Kidney tubule cell (primary cell): ENCODE results near the gene TRIP10.

Experiments
- DNase-seq: peaks from one replicate; pipeline ENCODE4 v3.0.0-alpha.2; 2018; ENCODE audit warnings: low spot score

The TRIP10 gene

DNA sequence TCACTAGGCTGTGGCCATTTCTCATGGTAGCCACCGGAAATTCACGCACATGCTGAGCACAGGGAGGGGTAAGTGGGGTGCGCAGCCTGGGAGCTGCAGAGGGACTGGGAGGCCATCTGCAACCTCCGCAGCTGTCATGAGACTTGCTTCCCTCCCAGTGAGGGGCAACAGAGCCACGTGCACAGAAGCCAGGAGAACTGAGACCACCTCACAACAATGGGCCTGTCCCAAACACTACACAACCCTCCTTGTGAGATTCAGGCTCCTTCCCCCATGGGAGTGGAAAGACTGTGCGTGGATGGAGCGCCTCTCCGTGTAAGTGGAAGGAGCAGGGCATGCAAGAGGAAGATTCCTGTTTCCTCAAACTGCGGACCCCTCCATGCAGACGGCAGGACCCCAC, 27.9 kb upstream of the TRIP10 start:
- DNase-seq: no peak

DNA sequence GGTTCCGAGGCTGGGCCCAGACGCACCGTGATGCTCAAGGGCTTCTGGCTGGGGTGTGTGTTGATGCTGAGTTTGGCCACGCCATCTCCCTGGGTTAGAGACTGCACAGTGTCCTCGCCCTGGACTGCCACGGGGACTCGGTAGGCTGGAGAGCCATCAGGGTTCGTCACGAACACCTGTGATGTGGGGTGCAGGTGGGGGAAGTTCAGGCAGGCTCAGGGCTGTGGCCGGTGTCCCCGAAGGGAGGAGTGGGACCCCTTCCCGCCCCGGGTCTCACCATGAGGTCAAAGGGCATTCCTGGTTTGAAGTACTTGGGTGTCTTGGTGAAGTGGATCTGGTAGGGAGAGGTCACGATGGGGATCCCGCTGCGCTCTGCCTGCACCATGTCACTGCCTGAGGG, 27.2 kb upstream of the TRIP10 start:
- DNase-seq: no peak

DNA sequence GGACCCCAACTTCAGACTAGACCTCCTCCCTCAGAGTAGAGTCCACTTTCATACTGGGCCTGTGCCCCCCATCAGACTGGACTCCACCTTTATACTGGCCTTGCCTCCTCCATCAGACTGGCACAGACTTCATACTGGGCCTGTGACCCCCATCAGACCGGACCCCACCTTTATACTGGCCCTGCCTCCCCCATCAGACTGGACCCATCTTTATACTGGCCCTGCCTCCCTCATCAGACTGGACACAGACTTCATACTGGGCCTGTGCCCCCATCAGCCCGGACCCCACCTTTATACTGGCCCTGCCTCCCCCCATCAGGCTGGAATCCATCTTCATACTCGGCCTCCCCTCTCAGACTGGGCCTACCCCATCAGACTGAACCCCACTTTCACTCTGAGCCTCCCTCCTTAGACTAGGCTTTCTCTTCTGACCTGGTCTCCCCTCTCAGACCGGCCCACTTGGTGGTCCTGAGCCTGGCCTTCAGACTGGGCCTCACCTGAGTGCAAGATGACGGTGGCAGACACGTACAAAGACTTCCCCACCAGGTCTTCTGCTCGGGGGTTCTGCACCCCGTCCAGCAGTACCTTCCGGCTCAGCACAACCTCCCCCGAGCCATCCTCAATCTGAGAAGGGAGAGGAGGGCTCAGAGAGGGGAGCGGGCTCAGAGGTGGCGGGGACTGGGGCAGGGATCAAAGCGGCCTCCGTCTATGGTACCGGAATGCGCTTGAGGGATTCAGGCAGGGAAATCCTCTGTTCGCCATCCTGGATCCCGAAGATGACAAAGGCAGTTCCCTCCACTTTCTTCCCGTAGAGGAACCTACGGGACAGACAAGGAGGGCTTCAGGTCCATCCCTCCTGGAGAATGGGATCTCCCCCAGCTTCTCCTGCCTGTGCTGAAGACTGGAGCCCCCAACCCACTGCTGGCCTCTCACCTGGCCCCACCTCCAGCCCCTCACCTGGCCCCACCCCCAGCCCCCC, 26.5 kb upstream of the TRIP10 start:
- no peak for DNase-seq

DNA sequence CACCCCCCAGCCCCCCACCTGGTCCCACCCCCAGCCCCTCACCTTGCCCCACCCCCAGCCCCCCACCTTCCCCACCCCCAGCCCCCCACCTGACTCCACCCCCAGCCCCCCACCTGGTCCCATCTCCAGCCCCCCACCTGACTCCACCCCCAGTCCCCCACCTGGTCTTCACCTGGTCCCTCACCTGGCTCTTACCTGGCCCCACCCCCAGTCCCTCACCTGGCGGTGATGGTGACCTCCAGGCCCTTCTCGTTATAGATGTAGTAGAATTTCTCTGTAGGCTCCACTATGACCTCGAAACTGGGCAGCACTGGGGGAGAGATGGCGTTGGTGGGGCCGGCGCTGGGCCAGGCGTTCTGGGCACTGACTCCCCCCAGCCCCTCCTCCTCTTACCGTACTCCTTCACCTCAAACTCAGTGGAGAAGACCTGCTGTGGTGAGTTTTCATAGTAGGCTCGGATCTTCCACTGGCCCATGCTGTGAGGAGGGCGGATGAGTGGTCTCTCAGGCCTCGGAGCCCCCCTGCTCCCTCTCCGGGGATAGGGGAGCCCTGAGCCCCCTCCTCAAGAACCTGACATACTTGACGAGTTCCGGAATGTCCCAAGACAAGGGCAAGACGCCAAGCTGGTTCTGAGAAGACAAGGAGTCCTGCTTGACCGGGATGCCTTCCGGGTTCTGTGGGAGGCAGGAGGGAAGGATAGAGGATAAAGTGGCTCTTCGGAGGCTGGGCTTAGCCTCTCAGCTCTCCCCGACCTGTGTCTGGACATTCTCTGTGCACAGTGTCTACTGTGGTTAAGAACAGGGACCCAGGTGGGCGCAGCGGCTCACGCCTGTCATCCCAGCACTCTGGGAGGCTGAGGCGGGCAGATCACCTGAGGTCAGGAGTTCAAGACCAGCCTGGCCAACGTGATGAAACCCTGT, 25.4 kb upstream of the TRIP10 start:
- DNase-seq: no peak

DNA sequence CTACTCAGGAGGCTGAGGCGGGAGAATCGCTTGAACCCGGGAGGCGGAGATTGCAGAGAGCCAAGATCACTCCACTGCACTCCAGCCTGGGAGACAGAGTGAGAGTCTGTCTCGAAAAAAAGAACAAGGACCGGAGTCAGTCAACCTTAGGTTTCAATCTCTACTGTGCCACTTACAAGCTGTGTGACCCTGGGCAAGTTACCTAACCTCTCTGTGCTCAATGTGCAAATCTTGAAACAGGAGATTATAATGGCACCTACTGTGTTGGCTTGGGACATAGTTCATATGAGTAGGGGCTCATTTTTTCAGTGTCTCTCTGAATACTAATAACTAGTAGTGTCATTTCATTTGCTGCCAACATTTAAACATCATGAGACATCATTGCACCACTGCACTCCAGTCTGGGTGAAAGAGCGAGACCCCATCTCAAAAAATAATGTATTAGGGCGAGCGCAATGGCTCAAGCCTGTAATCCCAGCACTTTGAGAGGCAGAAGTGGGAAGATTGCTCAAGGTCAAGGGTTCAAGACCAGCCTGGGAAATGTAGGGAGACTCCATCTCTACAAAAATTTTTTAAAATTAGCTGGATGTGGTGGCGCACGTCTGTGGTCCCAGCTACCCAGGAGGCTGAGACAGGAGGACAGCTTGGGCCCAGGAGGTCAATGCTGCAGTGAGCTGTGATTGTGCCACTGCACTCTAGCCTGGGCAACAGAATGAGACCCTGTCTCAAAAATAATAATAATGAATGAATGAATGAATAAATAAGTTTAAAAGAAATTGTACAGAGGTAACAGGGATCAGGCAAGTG, 24.5 kb upstream of the TRIP10 start:
- DNase-seq: no peak

DNA sequence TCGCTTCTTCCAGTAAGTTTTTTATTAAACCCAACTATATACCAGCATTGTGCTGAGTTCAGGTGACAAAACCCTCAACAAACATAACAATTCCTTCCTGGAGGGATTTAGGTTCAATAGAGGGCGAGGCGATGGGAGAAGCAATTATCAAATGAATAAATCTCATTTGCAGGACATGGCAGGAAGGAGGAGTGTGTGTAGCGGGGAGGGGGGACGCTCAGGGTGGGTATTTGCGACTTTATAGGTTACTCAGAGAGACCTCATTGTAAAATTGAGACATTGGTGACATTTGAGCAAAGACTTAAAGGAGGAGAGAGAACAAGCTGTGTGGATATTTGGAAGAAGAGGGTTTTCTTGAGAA, 22.9 kb upstream of the TRIP10 start:
- no peak for DNase-seq

DNA sequence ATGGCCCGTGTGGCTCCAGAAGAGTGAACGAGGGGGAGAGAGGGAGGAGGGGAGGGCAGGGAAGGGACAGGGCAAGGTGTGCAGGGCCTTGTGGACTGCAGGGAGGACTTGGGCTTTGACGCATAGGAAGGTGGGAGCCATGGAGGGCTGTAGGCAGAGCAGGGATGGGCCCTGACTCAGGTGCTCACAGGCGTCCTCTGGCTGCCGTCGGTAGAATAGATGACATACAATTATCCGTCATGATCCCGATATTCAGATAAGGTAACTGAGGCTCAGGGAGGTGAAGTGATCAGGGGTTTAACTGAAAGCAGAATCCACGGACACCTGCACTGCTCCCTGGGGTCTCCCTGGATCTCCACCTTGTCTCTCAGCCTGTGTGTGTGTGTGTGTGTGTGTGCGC, 22.4 kb upstream of the TRIP10 start:
- no peak for DNase-seq

DNA sequence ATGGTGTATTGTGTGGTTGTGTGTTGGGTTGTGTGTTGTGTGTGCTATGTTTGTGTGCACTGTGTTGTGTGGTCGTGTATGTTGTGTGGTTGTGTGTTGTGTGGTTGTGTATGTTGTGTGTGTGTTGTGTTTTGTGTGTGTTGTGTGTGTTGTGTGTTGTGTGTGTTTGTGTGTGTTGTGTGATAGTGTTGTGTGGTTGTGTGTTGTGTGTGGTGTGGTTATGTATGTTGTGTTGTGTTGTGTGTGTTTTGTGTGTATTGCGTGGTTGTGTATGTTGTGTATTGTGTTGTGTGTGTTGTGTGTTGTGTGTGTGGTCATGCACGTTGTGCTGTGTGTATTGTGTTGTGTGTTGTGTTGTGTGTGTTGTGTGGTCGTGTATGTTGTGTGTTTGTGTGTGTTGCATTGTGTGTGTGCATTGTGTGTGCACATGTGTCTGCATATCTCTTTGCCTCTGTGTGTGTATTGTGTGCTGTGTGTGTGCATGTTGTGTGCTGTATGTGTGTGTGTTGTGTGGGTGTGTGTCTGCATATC, 22.0 kb upstream of the TRIP10 start:
- no peak for DNase-seq

DNA sequence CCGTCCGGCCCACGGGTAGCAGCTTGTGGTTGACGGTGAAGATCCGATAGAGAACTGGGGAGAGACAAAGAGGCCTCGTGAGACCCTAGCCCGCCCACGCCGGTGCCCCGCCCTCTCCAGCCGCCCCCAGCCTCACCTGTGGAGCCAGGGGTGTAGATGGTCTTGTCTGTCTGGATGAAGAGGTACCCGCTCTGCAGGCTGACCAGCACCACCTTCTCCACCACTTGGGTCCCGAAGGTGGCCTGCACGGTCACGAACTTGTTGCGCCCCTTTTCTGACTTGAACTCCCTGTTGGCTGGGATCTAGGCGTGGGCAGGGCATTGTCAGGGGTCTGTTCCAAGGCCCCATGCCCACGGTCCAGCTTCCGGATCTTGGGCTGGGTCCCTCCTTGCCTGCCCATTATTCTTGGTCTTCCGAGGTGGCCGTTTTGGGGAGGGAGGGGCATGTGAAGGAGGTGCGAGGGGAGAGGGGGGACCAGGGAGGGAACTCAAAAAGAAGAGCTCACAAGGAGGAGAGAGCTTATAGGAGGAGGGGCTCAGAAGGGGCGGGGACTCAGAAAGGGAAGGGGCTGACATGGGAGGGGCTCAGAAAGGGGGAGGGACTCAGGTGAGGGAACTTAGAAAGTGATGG, 21.3 kb upstream of the TRIP10 start:
- DNase-seq: no peak

DNA sequence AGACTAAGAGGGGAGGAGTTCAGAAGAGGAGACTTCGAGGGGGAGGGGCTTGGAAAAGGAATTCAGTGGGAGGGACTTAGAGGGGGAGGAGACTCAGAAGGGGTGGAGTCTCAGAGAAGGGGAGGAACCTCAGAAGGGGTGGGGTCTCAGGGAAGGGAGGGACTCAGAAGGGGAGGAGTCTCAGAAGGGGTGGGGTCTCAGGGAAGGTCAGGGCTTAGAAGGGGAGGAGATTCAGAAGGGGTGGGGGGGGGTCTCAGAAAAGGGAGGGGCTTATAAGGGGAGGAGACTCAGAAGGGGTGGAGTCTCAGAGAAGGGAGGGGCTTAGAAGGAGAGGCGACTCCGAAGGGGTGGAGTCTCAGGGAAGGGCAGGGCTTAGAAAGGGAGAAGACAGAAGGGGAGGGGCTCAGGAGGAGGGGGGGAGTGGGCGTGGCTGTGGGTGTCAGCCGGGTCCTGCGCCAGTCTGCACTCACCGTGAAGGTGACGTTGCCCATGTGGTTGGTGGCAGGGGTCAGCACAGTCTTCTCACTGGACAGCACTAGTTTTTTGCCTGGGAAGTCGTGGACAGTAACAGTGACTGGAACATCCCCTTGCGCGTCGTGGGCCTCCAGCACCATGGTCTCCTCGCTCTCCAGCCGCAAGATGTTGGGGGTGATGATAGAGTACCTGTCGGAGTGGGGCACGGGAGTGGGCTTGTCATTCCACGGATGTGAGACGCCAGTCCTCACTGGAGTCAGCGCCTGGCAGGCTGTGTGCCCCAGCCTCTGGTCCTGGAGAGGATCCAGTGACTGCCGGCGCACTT, 20.5 kb upstream of the TRIP10 start:
- DNase-seq: no peak

DNA sequence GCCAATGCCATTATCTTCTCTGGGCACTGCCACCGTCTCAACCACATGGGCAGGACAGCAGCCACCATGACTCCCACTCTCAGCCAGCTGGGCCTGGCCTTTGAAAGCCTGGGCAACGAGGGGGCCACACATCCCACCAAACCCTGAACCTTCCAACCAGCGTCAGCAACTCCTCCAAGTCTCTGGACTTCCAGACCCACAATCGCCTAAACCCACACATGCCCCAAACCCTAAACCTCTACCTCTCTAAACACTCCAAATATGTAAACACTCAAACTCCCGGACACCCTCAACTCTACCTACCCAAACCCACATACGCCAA, 20.0 kb upstream of the TRIP10 start:
- no peak for DNase-seq

DNA sequence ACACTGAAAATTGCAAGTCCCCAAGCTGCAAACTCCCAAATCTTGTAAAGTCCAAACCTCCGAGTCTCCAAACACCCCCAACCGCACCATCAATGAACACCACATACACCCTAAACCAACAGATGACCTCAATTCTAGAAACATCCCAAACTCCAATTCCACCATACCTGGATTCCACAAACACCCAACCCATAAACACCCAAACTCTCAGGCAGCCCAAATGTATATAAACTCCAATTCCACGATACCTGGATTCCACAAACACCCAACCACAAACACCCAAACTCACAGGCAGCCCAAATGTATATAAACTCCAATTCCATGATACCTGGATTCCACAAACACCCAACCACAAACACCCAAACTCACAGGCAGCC, 19.5 kb upstream of the TRIP10 start:
- no peak for DNase-seq

DNA sequence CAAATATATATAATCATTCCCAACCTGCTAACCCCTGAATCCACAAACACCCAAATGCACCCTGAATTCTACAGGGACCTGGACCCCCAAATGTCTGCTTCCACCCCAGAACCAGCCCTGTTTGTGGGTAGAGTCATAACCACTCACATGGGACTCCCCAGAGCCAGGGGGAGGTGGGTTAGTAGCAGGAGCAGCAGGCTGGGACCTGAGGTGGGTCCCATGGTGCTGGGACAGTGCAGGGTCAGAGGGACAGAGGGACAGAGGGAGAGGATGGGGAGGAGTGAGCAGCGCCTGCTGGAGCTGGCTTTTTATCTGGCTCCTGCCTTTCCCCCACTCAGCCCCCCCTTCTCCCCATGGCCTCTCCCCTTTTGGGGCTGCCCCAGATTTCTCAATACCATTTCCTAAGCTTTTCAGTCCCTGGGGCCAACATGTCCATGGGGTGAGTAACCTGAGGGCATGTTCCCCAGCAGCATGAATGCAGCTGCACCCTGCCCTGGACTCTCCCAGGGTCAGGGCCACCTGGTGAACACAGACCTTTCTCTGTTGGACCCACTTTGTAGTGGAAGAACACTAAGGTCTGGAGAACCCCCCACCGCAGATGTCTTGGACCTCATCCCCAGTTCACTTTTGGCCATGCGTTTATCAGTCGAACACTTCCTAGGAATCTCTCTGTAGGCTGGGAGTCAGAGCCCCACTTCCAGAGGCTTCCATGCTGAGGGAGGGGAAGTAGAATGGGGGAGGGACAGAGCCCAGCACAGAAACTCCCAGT, 18.9 kb upstream of the TRIP10 start, which contains the start of gene C3:
Gene C3 (minus strand): TSS at position 282 of the 769 bp plus-strand sequence. CDS start 61 bp downstream, at position 221.
- peak; percentile 79 for DNase-seq

DNA sequence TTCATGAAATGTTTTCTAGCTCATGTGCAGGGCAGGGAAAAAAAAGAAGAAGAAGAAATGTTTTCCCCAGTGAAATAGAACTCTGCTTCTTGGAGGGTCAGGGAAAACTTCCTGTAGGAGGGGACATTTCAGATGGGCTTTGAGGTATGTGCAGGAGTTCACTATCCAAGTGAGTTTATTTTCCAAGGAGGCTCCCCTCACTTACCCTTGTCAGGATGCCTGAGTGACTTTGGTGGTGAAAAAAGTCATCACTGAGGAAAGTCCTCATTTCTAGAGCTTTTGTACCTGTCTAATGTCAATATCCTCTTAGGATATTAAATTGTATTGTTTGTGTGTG, 18.4 kb upstream of the TRIP10 start:
- DNase-seq: no peak

DNA sequence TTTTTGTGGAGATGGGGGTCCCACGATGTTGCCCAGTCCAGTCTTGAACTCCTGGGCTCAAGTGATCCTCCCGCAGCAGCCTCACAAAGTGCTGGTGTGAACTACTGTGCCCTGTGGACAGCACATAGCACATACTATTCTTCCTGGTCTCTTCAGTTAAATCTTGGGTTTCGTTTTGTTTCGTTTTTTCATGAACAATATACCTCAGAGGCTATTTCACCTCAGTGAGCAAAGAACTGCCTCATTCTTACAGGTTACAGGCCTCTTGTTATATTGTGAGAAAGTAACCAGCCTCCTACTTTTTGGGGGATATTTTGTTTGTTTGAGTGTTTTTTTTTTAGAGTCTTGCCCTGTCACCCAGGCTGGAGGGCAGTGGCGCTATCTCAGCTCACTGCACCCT, 17.7 kb upstream of the TRIP10 start:
- peak; percentile 66 for DNase-seq

DNA sequence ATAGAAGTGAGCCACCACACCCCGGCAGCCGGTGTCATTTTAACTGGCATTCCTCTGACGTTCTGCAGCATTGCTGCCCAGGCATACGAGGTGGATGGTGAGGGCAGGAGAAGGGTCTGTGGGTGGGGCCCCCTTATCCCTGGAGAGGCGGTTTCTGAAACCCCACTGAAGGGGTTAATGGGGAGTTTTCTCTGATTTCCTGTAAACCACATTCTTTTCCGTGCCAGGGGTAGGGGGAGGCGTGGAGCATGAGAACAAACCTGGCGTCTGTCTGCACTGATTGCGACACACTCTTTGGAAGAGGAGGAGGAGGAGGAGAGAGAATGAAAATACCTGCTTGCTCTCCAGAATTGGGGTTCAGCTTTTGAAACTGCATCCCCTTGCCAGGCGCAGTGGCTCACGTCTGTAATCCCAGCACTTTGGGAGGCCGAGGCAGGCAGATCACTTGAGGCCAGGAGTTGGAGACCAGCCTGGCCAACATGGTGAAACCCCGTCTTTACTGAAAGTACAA, 16.3 kb upstream of the TRIP10 start:
- peak; percentile 58 for DNase-seq

DNA sequence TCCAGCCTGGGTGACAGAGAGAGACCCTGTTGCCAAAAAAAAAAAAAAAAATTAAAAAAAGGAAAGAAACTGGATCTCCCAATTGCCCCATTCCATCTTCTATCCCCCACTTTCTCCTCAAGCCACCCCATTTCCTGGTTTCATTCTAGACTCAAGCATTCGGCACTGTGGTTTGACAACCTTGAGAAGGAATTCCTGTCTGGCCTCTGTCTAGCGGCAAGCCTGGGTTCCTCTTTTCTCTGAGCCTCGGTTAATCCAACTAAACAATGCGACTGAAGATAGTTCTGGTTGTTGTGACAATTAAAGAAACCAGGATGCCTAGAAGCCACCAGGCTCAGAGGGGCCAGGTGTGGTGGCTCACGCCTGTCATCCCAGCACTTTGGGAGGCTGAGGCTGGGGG, 15.7 kb upstream of the TRIP10 start:
- DNase-seq: peak; percentile 21

DNA sequence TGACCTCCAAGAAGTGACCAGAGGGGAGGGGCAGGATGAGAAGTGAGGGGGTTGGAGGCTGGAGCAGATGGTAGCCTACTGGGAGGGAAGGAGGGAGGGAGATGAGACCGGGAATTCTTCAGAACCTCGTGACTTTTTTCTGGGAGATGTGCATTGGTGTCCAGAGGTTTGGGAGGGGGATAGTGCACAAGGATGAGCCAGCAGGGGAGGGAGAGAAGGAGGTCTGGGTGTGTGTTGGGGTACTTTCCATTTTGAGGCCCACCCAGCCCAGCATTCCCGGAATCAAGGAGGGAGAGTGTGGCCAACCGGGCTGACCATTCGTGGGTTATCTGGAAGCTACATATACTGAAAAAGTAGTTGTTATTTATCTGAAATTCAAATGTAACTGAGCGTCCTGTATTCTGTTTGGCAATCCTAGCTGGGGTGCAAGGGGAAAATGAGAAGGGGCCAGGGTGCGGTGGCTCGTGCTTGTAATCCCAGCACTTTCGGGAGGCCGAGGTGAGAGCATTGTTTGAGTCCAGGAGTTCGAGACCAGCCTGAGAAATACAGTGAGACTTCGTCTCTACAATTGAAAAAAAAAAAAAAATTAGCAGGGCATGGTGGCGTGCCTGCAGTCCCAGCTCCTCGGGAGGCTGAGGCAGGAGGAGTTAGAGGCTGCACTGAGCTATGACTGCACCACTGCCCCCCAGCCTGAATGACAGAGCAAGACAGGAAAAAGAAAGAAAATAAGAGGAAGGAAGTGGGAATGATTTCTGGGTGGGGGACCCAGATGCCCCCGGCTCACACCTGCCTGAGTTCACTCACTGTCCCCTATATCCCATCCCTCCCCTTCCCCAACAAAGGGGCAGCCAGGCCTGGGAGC, 14.6 kb upstream of the TRIP10 start:
- DNase-seq: no peak
